ENCODE data around the gene EVI5L. TPM values are rescaled to one million over a fixed set of nuclear protein-coding genes. Genes with fewer than 3 reads are reported as not detected.

EVI5L gene
- total and polyA plus RNA-seq, 2 of the 13 experiments (the other 11 are each of a cell fraction or from before 2014, with no cell fraction given), result 1.7 to 2.4 TPM

DNA sequence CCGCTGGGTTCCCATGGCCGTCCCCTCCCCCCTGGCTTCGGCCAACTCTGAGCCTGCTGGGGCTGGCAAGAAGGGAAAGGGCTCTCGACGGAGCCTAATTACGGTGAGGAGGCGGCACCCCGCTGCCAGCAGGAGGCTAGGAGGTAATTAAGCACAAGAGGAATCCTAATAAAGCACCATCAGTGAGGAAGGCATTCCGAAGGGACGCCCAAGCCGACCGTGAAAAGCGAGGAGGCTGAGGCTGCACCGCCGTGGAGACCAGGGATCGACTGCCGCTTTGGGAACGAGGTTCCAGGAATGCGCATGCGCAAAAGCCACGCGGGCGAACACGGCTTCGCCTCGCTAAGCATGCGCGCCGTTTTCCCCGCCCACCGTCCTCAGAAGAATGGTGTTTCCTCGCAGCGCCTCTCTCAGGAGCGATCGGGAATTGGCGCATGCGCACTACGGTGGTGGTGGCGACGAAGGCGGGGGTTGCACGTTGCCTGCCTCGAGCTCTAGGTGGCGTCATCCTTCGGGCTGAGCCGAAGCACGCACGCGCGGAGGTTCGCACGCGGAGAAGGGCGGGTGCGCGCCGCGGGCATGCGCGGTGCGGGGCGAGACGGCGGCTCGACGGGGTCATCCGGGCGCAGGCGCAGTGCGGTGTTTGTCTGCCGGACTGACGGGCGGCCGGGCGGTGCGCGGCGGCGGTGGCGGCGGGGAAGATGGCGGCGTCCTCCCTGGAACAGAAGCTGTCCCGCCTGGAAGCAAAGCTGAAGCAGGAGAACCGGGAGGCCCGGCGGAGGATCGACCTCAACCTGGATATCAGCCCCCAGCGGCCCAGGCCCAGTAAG is 73.4 kb downstream of the EVI5L start, which contains the start of gene MAP2K7 (continued):
- TF ChIP-seq PITX1 (CRISPR knock-in tag; IDR thresholded peaks at IDR 0.05), result peak; percentile 34
- peak; percentile 43; the same call in 1 of the 2 replicates for TF ChIP-seq FOXK2 (IDR thresholded peaks at IDR 0.05)
- TF ChIP-seq WIZ (CRISPR knock-in tag; IDR thresholded peaks at IDR 0.05), result peak; percentile 95
- TF ChIP-seq ZNF234 (CRISPR knock-in tag; conservative IDR thresholded peaks at IDR 0.05), result no peak
- TF ChIP-seq, protein P1, sequence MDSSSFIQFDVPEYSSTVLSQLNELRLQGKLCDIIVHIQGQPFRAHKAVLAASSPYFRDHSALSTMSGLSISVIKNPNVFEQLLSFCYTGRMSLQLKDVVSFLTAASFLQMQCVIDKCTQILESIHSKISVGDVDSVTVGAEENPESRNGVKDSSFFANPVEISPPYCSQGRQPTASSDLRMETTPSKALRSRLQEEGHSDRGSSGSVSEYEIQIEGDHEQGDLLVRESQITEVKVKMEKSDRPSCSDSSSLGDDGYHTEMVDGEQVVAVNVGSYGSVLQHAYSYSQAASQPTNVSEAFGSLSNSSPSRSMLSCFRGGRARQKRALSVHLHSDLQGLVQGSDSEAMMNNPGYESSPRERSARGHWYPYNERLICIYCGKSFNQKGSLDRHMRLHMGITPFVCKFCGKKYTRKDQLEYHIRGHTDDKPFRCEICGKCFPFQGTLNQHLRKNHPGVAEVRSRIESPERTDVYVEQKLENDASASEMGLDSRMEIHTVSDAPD (CRISPR knock-in tag; IDR thresholded peaks at IDR 0.05), result no peak
- peak; percentile 52; the same call in 1 of the 2 replicates for TF ChIP-seq ZNF335 (CRISPR knock-in tag; IDR thresholded peaks at IDR 0.05)
- no peak for TF ChIP-seq NPAS2 (CRISPR knock-in tag; IDR thresholded peaks at IDR 0.05; ENCODE audit: borderline replicate concordance)
- TF ChIP-seq MAF1 (CRISPR knock-in tag; IDR thresholded peaks at IDR 0.05; ENCODE audit: borderline replicate concordance), result peak; percentile 57; the same call in 1 of the 2 replicates
- TF ChIP-seq, protein P2, sequence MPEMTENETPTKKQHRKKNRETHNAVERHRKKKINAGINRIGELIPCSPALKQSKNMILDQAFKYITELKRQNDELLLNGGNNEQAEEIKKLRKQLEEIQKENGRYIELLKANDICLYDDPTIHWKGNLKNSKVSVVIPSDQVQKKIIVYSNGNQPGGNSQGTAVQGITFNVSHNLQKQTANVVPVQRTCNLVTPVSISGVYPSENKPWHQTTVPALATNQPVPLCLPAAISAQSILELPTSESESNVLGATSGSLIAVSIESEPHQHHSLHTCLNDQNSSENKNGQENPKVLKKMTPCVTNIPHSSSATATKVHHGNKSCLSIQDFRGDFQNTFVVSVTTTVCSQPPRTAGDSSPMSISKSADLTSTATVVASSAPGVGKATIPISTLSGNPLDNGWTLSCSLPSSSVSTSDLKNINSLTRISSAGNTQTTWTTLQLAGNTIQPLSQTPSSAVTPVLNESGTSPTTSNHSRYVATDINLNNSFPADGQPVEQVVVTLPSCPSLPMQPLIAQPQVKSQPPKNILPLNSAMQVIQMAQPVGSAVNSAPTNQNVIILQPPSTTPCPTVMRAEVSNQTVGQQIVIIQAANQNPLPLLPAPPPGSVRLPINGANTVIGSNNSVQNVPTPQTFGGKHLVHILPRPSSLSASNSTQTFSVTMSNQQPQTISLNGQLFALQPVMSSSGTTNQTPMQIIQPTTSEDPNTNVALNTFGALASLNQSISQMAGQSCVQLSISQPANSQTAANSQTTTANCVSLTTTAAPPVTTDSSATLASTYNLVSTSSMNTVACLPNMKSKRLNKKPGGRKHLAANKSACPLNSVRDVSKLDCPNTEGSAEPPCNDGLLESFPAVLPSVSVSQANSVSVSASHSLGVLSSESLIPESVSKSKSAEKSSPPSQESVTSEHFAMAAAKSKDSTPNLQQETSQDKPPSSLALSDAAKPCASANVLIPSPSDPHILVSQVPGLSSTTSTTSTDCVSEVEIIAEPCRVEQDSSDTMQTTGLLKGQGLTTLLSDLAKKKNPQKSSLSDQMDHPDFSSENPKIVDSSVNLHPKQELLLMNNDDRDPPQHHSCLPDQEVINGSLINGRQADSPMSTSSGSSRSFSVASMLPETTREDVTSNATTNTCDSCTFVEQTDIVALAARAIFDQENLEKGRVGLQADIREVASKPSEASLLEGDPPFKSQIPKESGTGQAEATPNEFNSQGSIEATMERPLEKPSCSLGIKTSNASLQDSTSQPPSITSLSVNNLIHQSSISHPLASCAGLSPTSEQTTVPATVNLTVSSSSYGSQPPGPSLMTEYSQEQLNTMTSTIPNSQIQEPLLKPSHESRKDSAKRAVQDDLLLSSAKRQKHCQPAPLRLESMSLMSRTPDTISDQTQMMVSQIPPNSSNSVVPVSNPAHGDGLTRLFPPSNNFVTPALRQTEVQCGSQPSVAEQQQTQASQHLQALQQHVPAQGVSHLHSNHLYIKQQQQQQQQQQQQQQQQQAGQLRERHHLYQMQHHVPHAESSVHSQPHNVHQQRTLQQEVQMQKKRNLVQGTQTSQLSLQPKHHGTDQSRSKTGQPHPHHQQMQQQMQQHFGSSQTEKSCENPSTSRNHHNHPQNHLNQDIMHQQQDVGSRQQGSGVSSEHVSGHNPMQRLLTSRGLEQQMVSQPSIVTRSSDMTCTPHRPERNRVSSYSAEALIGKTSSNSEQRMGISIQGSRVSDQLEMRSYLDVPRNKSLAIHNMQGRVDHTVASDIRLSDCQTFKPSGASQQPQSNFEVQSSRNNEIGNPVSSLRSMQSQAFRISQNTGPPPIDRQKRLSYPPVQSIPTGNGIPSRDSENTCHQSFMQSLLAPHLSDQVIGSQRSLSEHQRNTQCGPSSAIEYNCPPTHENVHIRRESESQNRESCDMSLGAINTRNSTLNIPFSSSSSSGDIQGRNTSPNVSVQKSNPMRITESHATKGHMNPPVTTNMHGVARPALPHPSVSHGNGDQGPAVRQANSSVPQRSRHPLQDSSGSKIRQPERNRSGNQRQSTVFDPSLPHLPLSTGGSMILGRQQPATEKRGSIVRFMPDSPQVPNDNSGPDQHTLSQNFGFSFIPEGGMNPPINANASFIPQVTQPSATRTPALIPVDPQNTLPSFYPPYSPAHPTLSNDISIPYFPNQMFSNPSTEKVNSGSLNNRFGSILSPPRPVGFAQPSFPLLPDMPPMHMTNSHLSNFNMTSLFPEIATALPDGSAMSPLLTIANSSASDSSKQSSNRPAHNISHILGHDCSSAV (CRISPR knock-in tag; IDR thresholded peaks at IDR 0.05; ENCODE audit: borderline replicate concordance), result no peak
- TF ChIP-seq CCAR2 (optimal IDR thresholded peaks at IDR 0.05; ENCODE audit: low read depth, low read length), result no peak
- peak; percentile 61 for TF ChIP-seq ZNF329 (CRISPR knock-in tag; IDR thresholded peaks at IDR 0.05; ENCODE audit: low read depth)
- TF ChIP-seq, protein P3, sequence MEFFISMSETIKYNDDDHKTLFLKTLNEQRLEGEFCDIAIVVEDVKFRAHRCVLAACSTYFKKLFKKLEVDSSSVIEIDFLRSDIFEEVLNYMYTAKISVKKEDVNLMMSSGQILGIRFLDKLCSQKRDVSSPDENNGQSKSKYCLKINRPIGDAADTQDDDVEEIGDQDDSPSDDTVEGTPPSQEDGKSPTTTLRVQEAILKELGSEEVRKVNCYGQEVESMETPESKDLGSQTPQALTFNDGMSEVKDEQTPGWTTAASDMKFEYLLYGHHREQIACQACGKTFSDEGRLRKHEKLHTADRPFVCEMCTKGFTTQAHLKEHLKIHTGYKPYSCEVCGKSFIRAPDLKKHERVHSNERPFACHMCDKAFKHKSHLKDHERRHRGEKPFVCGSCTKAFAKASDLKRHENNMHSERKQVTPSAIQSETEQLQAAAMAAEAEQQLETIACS (CRISPR knock-in tag; IDR thresholded peaks at IDR 0.05), result peak; percentile 95
